ENCODE measurements around the gene C1QB.

The C1QB gene

GRCh38 chr1:22635436-22635835 is 17.6 kb upstream of the C1QB start:
- Histone ChIP-seq H3K9ac (ENCODE audit: low read depth, low read length) (no peak overlapping the region), H3K27me3 (ENCODE audit: control insufficient read depth, insufficient read depth, low read length) (no peaks in the 10 kb centered on the region), H3K4me3 (ENCODE audit: low read depth, low read length) (no peak overlapping the region), H3K36me3 (ENCODE audit: control insufficient read depth, insufficient read depth, low read length) (no peaks in the 10 kb centered on the region), H3K4me1 (ENCODE audit: control insufficient read depth, insufficient read depth, low read length) (peaks cover 14% of the 10 kb centered on the region), H3K27ac (ENCODE audit: low read depth, low read length) (no peak overlapping the region), H3K9me3 (ENCODE audit: control insufficient read depth, insufficient read depth, low read length) (0 out of 2 replicates have a peak, but pooled peaks cover 6% of the 10 kb centered on the region)

GRCh38 chr1:22636353-22636752 is 16.7 kb upstream of the C1QB start, which contains the start of gene C1QA:
TSS of gene C1QA (plus strand) at chr1:22636628. CDS start at chr1:22637617, 989 bp downstream.
- Histone ChIP-seq H3K4me3 (ENCODE audit: low read depth, low read length) (no peak within 1 kb of the TSS), H3K27ac (ENCODE audit: low read depth, low read length) (no peak within 1 kb of the TSS), H3K4me1 (ENCODE audit: control insufficient read depth, insufficient read depth, low read length) (peaks cover 8% of the 10 kb centered on the region), H3K36me3 (ENCODE audit: control insufficient read depth, insufficient read depth, low read length) (no peaks in the 10 kb centered on the region), H3K9me3 (ENCODE audit: control insufficient read depth, insufficient read depth, low read length) (0 out of 2 replicates have a peak, but pooled peaks cover 6% of the 10 kb centered on the region), H3K9ac (ENCODE audit: low read depth, low read length) (no peak within 1 kb of the TSS), H3K27me3 (ENCODE audit: control insufficient read depth, insufficient read depth, low read length) (no peaks in the 10 kb centered on the region)

DNA sequence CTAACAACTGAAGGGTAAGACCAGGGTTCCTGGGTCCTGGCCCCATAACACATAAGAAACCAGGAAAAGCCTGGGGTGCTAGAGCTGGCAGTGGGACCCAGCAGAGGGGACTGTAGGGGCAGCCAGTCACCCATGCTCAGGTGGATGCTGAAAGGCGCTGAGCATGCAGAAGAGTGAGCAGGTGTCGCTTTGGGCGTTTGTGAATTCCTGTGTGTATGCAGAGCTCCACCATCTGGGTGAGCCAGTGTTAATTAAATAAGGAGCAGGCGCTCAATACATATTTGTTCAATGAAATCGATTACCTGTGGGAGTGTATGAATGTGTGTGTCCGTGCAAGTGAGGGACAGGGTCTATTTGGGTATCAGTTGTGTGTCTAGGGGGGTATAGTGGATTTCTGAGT is 16.1 kb upstream of the C1QB start:
- Histone ChIP-seq H3K36me3 (ENCODE audit: control insufficient read depth, insufficient read depth, low read length) (no peaks in the 10 kb centered on the region), H3K9ac (ENCODE audit: low read depth, low read length) (no peak overlapping the region), H3K27me3 (ENCODE audit: control insufficient read depth, insufficient read depth, low read length) (no peaks in the 10 kb centered on the region), H3K9me3 (ENCODE audit: control insufficient read depth, insufficient read depth, low read length) (0 out of 2 replicates have a peak, but pooled peaks cover 6% of the 10 kb centered on the region), H3K4me3 (ENCODE audit: low read depth, low read length) (no peak overlapping the region), H3K4me1 (ENCODE audit: control insufficient read depth, insufficient read depth, low read length) (0 out of 2 replicates have a peak, but pooled peaks cover 3% of the 10 kb centered on the region), H3K27ac (ENCODE audit: low read depth, low read length) (no peak overlapping the region)

GRCh38 chr1:22637907-22638445 is 15.1 kb upstream of the C1QB start:
- Histone ChIP-seq H3K27me3 (ENCODE audit: control insufficient read depth, insufficient read depth, low read length) (no peaks in the 10 kb centered on the region), H3K9me3 (ENCODE audit: control insufficient read depth, insufficient read depth, low read length) (0 out of 2 replicates have a peak, but pooled peaks cover 6% of the 10 kb centered on the region), H3K9ac (ENCODE audit: low read depth, low read length) (no peak overlapping the region), H3K4me3 (ENCODE audit: low read depth, low read length) (no peak overlapping the region), H3K27ac (ENCODE audit: low read depth, low read length) (no peak overlapping the region), H3K4me1 (ENCODE audit: control insufficient read depth, insufficient read depth, low read length) (0 out of 2 replicates have a peak, but pooled peaks cover 3% of the 10 kb centered on the region), H3K36me3 (ENCODE audit: control insufficient read depth, insufficient read depth, low read length) (no peaks in the 10 kb centered on the region)

DNA sequence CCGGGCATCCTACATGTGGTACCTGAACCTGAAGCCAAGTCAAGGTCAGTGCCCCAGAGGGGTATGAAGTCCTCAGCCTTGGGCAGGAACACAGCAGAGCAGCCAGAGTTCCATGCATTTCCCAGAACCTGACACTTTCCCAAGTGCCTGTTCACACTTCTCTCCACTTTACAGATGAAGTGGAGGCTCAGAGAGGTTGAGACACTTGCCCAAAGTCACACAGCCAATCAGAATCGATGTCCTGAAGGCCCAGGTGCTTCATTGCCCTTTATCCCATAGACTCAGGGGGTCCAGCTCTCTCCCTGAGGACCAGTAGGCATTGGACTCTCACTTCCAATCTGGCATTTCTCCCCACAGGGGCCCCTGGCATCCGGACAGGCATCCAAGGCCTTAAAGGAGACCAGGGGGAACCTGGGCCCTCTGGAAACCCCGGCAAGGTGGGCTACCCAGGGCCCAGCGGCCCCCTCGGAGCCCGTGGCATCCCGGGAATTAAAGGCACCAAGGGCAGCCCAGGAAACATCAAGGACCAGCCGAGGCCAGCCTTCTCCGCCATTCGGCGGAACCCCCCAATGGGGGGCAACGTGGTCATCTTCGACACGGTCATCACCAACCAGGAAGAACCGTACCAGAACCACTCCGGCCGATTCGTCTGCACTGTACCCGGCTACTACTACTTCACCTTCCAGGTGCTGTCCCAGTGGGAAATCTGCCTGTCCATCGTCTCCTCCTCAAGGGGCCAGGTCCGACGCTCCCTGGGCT is 14.4 kb upstream of the C1QB start:
- Histone ChIP-seq H3K9me3 (ENCODE audit: control insufficient read depth, insufficient read depth, low read length) (0 out of 2 replicates have a peak, but pooled peaks cover 6% of the 10 kb centered on the region), H3K27ac (ENCODE audit: low read depth, low read length) (no peak overlapping the region), H3K4me3 (ENCODE audit: low read depth, low read length) (no peak overlapping the region), H3K27me3 (ENCODE audit: control insufficient read depth, insufficient read depth, low read length) (no peaks in the 10 kb centered on the region), H3K4me1 (ENCODE audit: control insufficient read depth, insufficient read depth, low read length) (0 out of 2 replicates have a peak, but pooled peaks cover 3% of the 10 kb centered on the region), H3K36me3 (ENCODE audit: control insufficient read depth, insufficient read depth, low read length) (no peaks in the 10 kb centered on the region), H3K9ac (ENCODE audit: low read depth, low read length) (no peak overlapping the region)

- Histone ChIP-seq H3K36me3 (ENCODE audit: control insufficient read depth, insufficient read depth, low read length) (no peaks in the 10 kb centered on the region), H3K9me3 (ENCODE audit: control insufficient read depth, insufficient read depth, low read length) (0 out of 2 replicates have a peak, but pooled peaks cover 6% of the 10 kb centered on the region), H3K27ac (ENCODE audit: low read depth, low read length) (no peak overlapping the region), H3K27me3 (ENCODE audit: control insufficient read depth, insufficient read depth, low read length) (no peaks in the 10 kb centered on the region), H3K4me1 (ENCODE audit: control insufficient read depth, insufficient read depth, low read length) (0 out of 2 replicates have a peak, but pooled peaks cover 3% of the 10 kb centered on the region), H3K4me3 (ENCODE audit: low read depth, low read length) (no peak overlapping the region), H3K9ac (ENCODE audit: low read depth, low read length) (no peak overlapping the region)
These were observed 13.8 kb upstream of the C1QB start for GRCh38 chr1:22639286-22639685.

GRCh38 chr1:22641247-22641646 is 11.8 kb upstream of the C1QB start:
- Histone ChIP-seq H3K4me3 (ENCODE audit: low read depth, low read length) (no peak overlapping the region), H3K27ac (ENCODE audit: low read depth, low read length) (no peak overlapping the region), H3K27me3 (ENCODE audit: control insufficient read depth, insufficient read depth, low read length) (no peaks in the 10 kb centered on the region), H3K4me1 (ENCODE audit: control insufficient read depth, insufficient read depth, low read length) (0 out of 2 replicates have a peak, but pooled peaks cover 3% of the 10 kb centered on the region), H3K36me3 (ENCODE audit: control insufficient read depth, insufficient read depth, low read length) (no peaks in the 10 kb centered on the region), H3K9ac (ENCODE audit: low read depth, low read length) (no peak overlapping the region), H3K9me3 (ENCODE audit: control insufficient read depth, insufficient read depth, low read length) (no peaks in the 10 kb centered on the region)

DNA sequence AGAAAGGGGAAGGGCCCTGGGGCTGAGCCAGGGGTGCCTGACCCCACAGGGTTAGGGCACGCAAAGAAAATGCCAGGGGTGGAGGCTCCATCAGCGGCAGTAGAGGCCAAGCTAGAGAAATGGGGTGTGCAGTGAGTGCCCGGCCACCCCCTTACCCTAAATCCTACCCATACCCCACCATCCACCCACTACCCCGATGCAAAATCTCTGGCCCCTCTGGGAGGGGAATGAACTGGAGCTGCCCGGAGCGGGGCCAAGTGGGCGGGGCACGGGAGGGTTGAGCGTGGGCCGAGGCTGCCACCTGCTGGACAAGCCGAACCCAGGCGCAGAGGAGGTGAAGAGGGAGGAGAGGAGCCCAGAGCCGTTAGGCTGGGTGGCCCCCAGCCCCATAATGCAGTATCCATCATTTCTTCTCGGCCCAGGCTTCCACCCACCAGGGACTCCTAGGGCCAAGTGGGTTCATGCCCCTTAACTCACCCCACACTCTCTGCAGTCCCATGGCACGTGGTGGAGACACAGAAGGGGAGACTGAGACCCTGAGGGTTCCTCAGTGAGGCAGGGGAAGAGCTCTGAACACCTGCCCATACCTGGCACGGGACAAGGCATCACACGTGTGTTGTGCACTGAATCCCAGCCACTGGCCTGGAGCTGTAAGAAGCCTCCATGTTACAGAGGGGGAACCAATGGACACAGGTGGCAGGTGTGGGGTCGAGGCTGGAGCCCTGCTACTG is 11.0 kb upstream of the C1QB start:
- Histone ChIP-seq H3K4me1 (ENCODE audit: control insufficient read depth, insufficient read depth, low read length) (0 out of 2 replicates have a peak, but pooled peaks cover 3% of the 10 kb centered on the region), H3K27me3 (ENCODE audit: control insufficient read depth, insufficient read depth, low read length) (no peaks in the 10 kb centered on the region), H3K36me3 (ENCODE audit: control insufficient read depth, insufficient read depth, low read length) (no peaks in the 10 kb centered on the region), H3K9ac (ENCODE audit: low read depth, low read length) (no peak overlapping the region), H3K9me3 (ENCODE audit: control insufficient read depth, insufficient read depth, low read length) (no peaks in the 10 kb centered on the region), H3K4me3 (ENCODE audit: low read depth, low read length) (no peak overlapping the region), H3K27ac (ENCODE audit: low read depth, low read length) (no peak overlapping the region)

- Histone ChIP-seq H3K9ac (ENCODE audit: low read depth, low read length) (no peak within 1 kb of the TSS), H3K9me3 (ENCODE audit: control insufficient read depth, insufficient read depth, low read length) (no peaks in the 10 kb centered on the region), H3K36me3 (ENCODE audit: control insufficient read depth, insufficient read depth, low read length) (no peaks in the 10 kb centered on the region), H3K4me3 (ENCODE audit: low read depth, low read length) (no peak within 1 kb of the TSS), H3K27ac (ENCODE audit: low read depth, low read length) (no peak within 1 kb of the TSS), H3K27me3 (ENCODE audit: control insufficient read depth, insufficient read depth, low read length) (no peaks in the 10 kb centered on the region), H3K4me1 (ENCODE audit: control insufficient read depth, insufficient read depth, low read length) (0 out of 2 replicates have a peak, but pooled peaks cover 3% of the 10 kb centered on the region)
These were observed 9.7 kb upstream of the C1QB start, which contains the start of gene C1QC for GRCh38 chr1:22643381-22643780. TSS of gene C1QC (plus strand) at chr1:22643633. CDS start at chr1:22644024, 391 bp downstream.

DNA sequence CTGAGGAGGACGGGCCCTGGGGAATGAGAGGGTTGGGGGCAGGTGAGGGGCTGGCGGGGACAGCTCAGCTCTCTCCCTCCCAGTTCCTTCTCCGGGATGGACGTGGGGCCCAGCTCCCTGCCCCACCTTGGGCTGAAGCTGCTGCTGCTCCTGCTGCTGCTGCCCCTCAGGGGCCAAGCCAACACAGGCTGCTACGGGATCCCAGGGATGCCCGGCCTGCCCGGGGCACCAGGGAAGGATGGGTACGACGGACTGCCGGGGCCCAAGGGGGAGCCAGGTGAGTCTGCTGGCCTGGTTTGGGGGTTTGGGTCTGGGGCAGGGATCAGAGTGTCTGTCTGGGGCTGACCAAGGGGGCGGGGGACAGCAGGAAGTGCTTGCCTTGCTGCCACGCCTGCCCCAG is 9.1 kb upstream of the C1QB start:
- H3K27me3 ChIP-seq (ENCODE audit: control insufficient read depth, insufficient read depth, low read length) = no peaks in the 10 kb centered on the region
- no peaks in the 10 kb centered on the region for H3K9me3 ChIP-seq (ENCODE audit: control insufficient read depth, insufficient read depth, low read length)
- no peak overlapping the region for H3K27ac ChIP-seq (ENCODE audit: low read depth, low read length)
- 0 out of 2 replicates have a peak, but pooled peaks cover 3% of the 10 kb centered on the region for H3K4me1 ChIP-seq (ENCODE audit: control insufficient read depth, insufficient read depth, low read length)
- no peaks in the 10 kb centered on the region for H3K36me3 ChIP-seq (ENCODE audit: control insufficient read depth, insufficient read depth, low read length)
- H3K9ac ChIP-seq (ENCODE audit: low read depth, low read length) = no peak overlapping the region
- H3K4me3 ChIP-seq (ENCODE audit: low read depth, low read length) = no peak overlapping the region
